Measurements from ENCODE around the gene CYP27C1.
"Not testable (repeated sequence)": the region's sequence is repeated elsewhere in the genome, so short reads cannot be mapped to it uniquely, and the experiment has no call there.

CYP27C1 gene

GRCh38 chr2:127220102-127220767 lies at the start of gene CYP27C1:
Gene CYP27C1, minus strand, starts transcription at chr2:127220299. Its CDS starts 29 bp downstream, at chr2:127220270.
- DNase-seq = peak; percentile 77

GRCh38 chr2:127261804-127262406 lies 41.8 kb upstream of the CYP27C1 start:
- DNase-seq = no peak

- DNase-seq = peak; percentile 51
These were observed 39.3 kb upstream of the CYP27C1 start for GRCh38 chr2:127259355-127259754.

- DNase-seq = no peak
These were observed 36.8 kb upstream of the CYP27C1 start for GRCh38 chr2:127256866-127257265.

GRCh38 chr2:127256381-127256780 lies 36.3 kb upstream of the CYP27C1 start:
- DNase-seq = no peak

GRCh38 chr2:127255721-127256120 lies 35.6 kb upstream of the CYP27C1 start:
- peak; percentile 59 for DNase-seq

- DNase-seq = peak; percentile 93
These were observed 35.0 kb upstream of the CYP27C1 start for GRCh38 chr2:127255146-127255545.

- DNase-seq = peak; percentile 67
These were observed 34.4 kb upstream of the CYP27C1 start for GRCh38 chr2:127254386-127254981.

- not testable (repeated sequence) for DNase-seq
These were observed 21.1 kb upstream of the CYP27C1 start for GRCh38 chr2:127241184-127241583.

GRCh38 chr2:127239395-127239794 lies 19.3 kb upstream of the CYP27C1 start:
- no peak for DNase-seq

GRCh38 chr2:127237768-127238167 lies 17.7 kb upstream of the CYP27C1 start:
- not testable (repeated sequence) for DNase-seq

GRCh38 chr2:127235082-127235702 lies 15.1 kb upstream of the CYP27C1 start:
- DNase-seq = no peak

GRCh38 chr2:127233710-127234109 lies 13.6 kb upstream of the CYP27C1 start:
- no peak for DNase-seq

GRCh38 chr2:127231130-127231865 lies 11.2 kb upstream of the CYP27C1 start:
- no peak for DNase-seq

- DNase-seq = no peak
These were observed 9.5 kb upstream of the CYP27C1 start for GRCh38 chr2:127229555-127229954.

- DNase-seq = no peak
These were observed 8.0 kb upstream of the CYP27C1 start for GRCh38 chr2:127228102-127228501.

GRCh38 chr2:127227264-127227660 lies 7.2 kb upstream of the CYP27C1 start:
- not testable (repeated sequence) for DNase-seq

- peak; percentile 96 for DNase-seq
These were observed 6.6 kb upstream of the CYP27C1 start for GRCh38 chr2:127226520-127227263.

GRCh38 chr2:127226132-127226519 lies 6.0 kb upstream of the CYP27C1 start:
- no peak for DNase-seq

GRCh38 chr2:127225186-127225960 lies 5.3 kb upstream of the CYP27C1 start:
- no peak for DNase-seq

GRCh38 chr2:127224135-127224534 lies 4.0 kb upstream of the CYP27C1 start:
- DNase-seq = not testable (repeated sequence)
